K562 (cell line): ENCODE measurements around the gene RHOV. TPM values are rescaled to one million over a fixed set of nuclear protein-coding genes. Genes with fewer than 3 reads are reported as not detected.

Experiments used
- ATAC-seq: fragments of 200-7000 bp; cut with Tn5 transposase; 3 replicates; pipeline ENCODE4 v1.9.1; 2020; ENCODE audit warnings: moderate library complexity
- BruUV-seq: library from RNA; stranded (reverse); fragments of 400-500 nt; replicated peaks from 2 replicates; lab custom pipeline; 2021; lab: Mats Ljungman, UMichigan
- CTCF ChIA-PET: fragments of 300-600 bp; formaldehyde crosslinking; extraction: SDS; loops from one replicate; lab custom pipeline; 2021; ENCODE audit warnings: low intra/inter-chr PET ratio; lab: Yijun Ruan, JAX
- POLR2A ChIA-PET: fragments of 300-600, 350-650 bp; sonication (Branson Sonifier 250); formaldehyde crosslinking; extraction: SDS; loops from one replicate; lab custom pipeline; 2021; ENCODE audit warnings: antibody characterized with exemption, inconsistent platforms; lab: Yijun Ruan, JAX
- DNase-seq, 4 experiments: peaks; one replicate each; pipeline versions ENCODE4 v3.0.0 to v3.0.0-alpha.2; 2011 to 2018; ENCODE audit warnings: low spot score in 3 of 4, mixed read lengths in 3 of 4; ENCODE audit errors: extremely low read depth in 1 of 4
- FAIRE-seq: peaks from 2 replicates; lab custom pipeline; 2011; peaks lifted over from hg19 to GRCh38; lab: Jason Lieb, UNC
- H2AFZ ChIP-seq: 2 replicates; pipeline ENCODE4 v1.6.0; 2011; ENCODE audit warnings: low read depth, low read length, control low read depth, inconsistent platforms
- H3K27ac ChIP-seq: fragments of 200-600 bp; 3 replicates; pipeline ENCODE4 v1.8.0; 2011; ENCODE audit warnings: low read depth, mild to moderate bottlenecking, control low read depth, inconsistent platforms, low read length, moderate library complexity, mixed read lengths; ENCODE audit errors: extremely low read depth
- H3K27me3 ChIP-seq, 2 experiments: fragments of 300-600 bp in 1 of 2; 2 replicates in 1 of 2; 3 replicates in 1 of 2; pipeline versions ENCODE4 v1.6.0 to v1.8.0; 2011; ENCODE audit warnings: inconsistent platforms in 2 of 2, low read length in 2 of 2, mild to moderate bottlenecking in 1 of 2, mixed read lengths in 1 of 2, moderate library complexity in 1 of 2; ENCODE audit not compliant: control insufficient read depth in 2 of 2, insufficient read depth in 2 of 2
- H3K36me3 ChIP-seq: fragments of 300-600 bp; 3 replicates; pipeline ENCODE4 v1.8.0; 2011; ENCODE audit warnings: mild to moderate bottlenecking, low read length, inconsistent platforms; ENCODE audit not compliant: control insufficient read depth, insufficient read depth
- H3K4me1 ChIP-seq, 2 experiments: fragments of 200-600 bp in 1 of 2; replicated peaks in 1 of 2; 2 replicates in 1 of 2; 3 replicates in 1 of 2; pipeline versions ENCODE4 v1.5.1 to v1.8.0; 2011; ENCODE audit warnings: inconsistent platforms in 2 of 2, low read length in 2 of 2, mild to moderate bottlenecking in 1 of 2, mixed read lengths in 1 of 2, moderate library complexity in 1 of 2; ENCODE audit not compliant: control insufficient read depth in 2 of 2, insufficient read depth in 2 of 2
- H3K4me2 ChIP-seq: 2 replicates; pipeline ENCODE4 v1.6.1; 2011; ENCODE audit warnings: low read length, control low read depth, inconsistent platforms, mixed read lengths; ENCODE audit not compliant: insufficient read depth
- H3K4me3 ChIP-seq: fragments of 200-600 bp; sonication (generic), shearing (Covaris generic); 2 replicates; pipeline ENCODE4 v1.5.1; 2016; ENCODE audit warnings: control low read depth, inconsistent platforms
- H3K79me2 ChIP-seq: fragments of 200-600 bp; 3 replicates; pipeline ENCODE4 v1.8.0; 2011; ENCODE audit warnings: low read length, inconsistent platforms; ENCODE audit not compliant: control insufficient read depth, insufficient read depth
- H3K9ac ChIP-seq, 2 experiments: 2 replicates each; pipeline versions ENCODE4 v1.6.0 to v1.6.1; 2011; ENCODE audit warnings: low read depth in 2 of 2, low read length in 2 of 2, control low read depth in 1 of 2, inconsistent platforms in 1 of 2, mild to moderate bottlenecking in 1 of 2, mixed read lengths in 1 of 2; ENCODE audit not compliant: insufficient read depth in 1 of 2
- H3K9me1 ChIP-seq: one replicate; pipeline ENCODE4 v1.6.0; 2011; ENCODE audit warnings: inconsistent platforms, mild to moderate bottlenecking, low read length, moderate library complexity; ENCODE audit not compliant: control insufficient read depth, insufficient read depth
- H3K9me3 ChIP-seq: replicated peaks from 2 replicates; pipeline ENCODE4 v1.5.1; 2011; ENCODE audit warnings: low read depth, low read length, inconsistent platforms; ENCODE audit not compliant: control insufficient read depth, insufficient read depth
- H4K20me1 ChIP-seq: replicated peaks from 2 replicates; pipeline ENCODE4 v1.6.1; 2011; ENCODE audit warnings: low read length, inconsistent platforms, mixed read lengths; ENCODE audit not compliant: control insufficient read depth, insufficient read depth
- ATF7 ChIP-seq: fragments of 450-650 bp; IDR thresholded peaks from 2 replicates; pipeline ENCODE4 v1.7.1; 2014; ENCODE audit warnings: mild to moderate bottlenecking, moderate library complexity
- BCOR ChIP-seq: fragments of 450-650 bp; IDR thresholded peaks from 2 replicates; pipeline ENCODE4 v1.6.1; 2016
- CBX1 ChIP-seq: sonication (generic); IDR thresholded peaks from 2 replicates; pipeline ENCODE4 v1.6.1; 2016; ENCODE audit warnings: antibody characterized with exemption, low read depth, mild to moderate bottlenecking
- ELF1 ChIP-seq: fragments of 200-800 bp; sonication (Bioruptor generic); IDR thresholded peaks from 2 replicates; pipeline ENCODE4 v1.6.1; 2016; ENCODE audit warnings: missing genetic modification characterization, missing compliant biosample characterization
- GATAD2B ChIP-seq: fragments of 450-650 bp; IDR thresholded peaks from 2 replicates; pipeline ENCODE4 v1.6.1; 2017; ENCODE audit warnings: mild to moderate bottlenecking, borderline replicate concordance
- HNRNPUL1 ChIP-seq: fragments of 200-400 bp; formaldehyde crosslinking; IDR thresholded peaks from 2 replicates; pipeline ENCODE4 v1.6.1; 2017; ENCODE audit warnings: low read length
- KDM1A ChIP-seq, 2 experiments: fragments of 450-650 bp; IDR thresholded peaks; 2 replicates each; pipeline ENCODE4 v1.6.1; 2016; ENCODE audit warnings: mild to moderate bottlenecking in 2 of 2
- NR0B1 ChIP-seq: fragments of 450-650 bp; IDR thresholded peaks from one replicate; pipeline ENCODE4 v1.6.1; 2018; ENCODE audit warnings: mild to moderate bottlenecking, moderate library complexity; ENCODE audit not compliant: partially characterized antibody
- NR4A1 ChIP-seq, 2 experiments: fragments of 250-450 bp in 1 of 2; fragments of 450-650 bp in 1 of 2; sonication (Bioruptor Pico) in 1 of 2; IDR thresholded peaks; 2 replicates each; pipeline versions ENCODE4 v1.4.0 to v1.6.1; 2016 to 2020; ENCODE audit warnings: mild to moderate bottlenecking in 2 of 2, missing compliant biosample characterization in 1 of 2, missing genetic modification characterization in 1 of 2, moderate library complexity in 1 of 2
- RBM25 ChIP-seq: fragments of 200-400 bp; formaldehyde crosslinking; IDR thresholded peaks from 2 replicates; pipeline ENCODE4 v1.6.1; 2018; ENCODE audit warnings: low read length, low read depth, moderate library complexity; ENCODE audit not compliant: severe bottlenecking
- SAFB2 ChIP-seq: fragments of 200-400 bp; formaldehyde crosslinking; IDR thresholded peaks from 2 replicates; pipeline ENCODE4 v1.6.1; 2018; ENCODE audit warnings: borderline replicate concordance, low read length, low read depth, moderate library complexity; ENCODE audit not compliant: severe bottlenecking
- SMARCC2 ChIP-seq: fragments of 450-650 bp; IDR thresholded peaks from 2 replicates; pipeline ENCODE4 v1.6.1; 2017; ENCODE audit warnings: antibody characterized with exemption, moderate library complexity, mild to moderate bottlenecking, low read depth
- ZBTB17 ChIP-seq: fragments of 450-650 bp; formaldehyde crosslinking; IDR thresholded peaks from 2 replicates; pipeline ENCODE4 v1.4.0; 2020; ENCODE audit warnings: mild to moderate bottlenecking
- ZKSCAN1 ChIP-seq: fragments of 150-350 bp; IDR thresholded peaks from 2 replicates; pipeline ENCODE4 v1.6.1; 2016; ENCODE audit warnings: low read depth, low read length
- ZNF707 ChIP-seq: fragments of 250-450 bp; sonication (Bioruptor Pico); conservative IDR thresholded peaks from 2 replicates; pipeline ENCODE4 v1.8.0; 2022; ENCODE audit warnings: inconsistent platforms, mild to moderate bottlenecking, moderate library complexity
- WGBS: fragments of 100-300 bp; shearing (Covaris generic); methylation state at CpG from one replicate; pipeline ENCODE4 v1.1.6; 2016; ENCODE audit warnings: low coverage, mixed read lengths; ENCODE audit not compliant: insufficient coverage; ENCODE audit errors: missing lambda C conversion rate; 5-methylcytosine and 5-hydroxymethylcytosine counted together
- in situ Hi-C: fragments of 300-500 bp; cut with MboI; formaldehyde crosslinking; loops from 4 replicates; pipeline ENCODE4 v1.15.0; 2018; ENCODE audit warnings: inconsistent platforms, mixed read lengths
- intact Hi-C: fragments of 100-400 bp; cut with micrococcal nuclease; formaldehyde crosslinking; loops from 2 replicates; pipeline ENCODE4 v1.14.2; 2022
- polyA plus RNA-seq, 8 experiments: library from polyadenylated mRNA; depleted of rRNA in 4 of 8; stranded (reverse) in 5 of 8; unstranded in 3 of 8; fragments of >200 nt; fragmentation: Nextera tagmentation in 2 of 8; fragmentation: Illumina TruSeq in 1 of 8; extraction: Ambion mirVana in 2 of 8; extraction: Trizol in 1 of 8; gene quantifications; 2 replicates each; pipeline versions ENCODE4 v1.2.1 to v1.2.3, GENCODE V29; 2011 to 2014; ENCODE audit warnings: inconsistent platforms in 1 of 8, missing spikeins in 1 of 8
- total RNA-seq, 7 experiments: library from RNA; depleted of rRNA in 6 of 7; stranded (reverse); fragments of >200 nt in 6 of 7; fragmentation: Illumina TruSeq in 2 of 7; extraction: Trizol in 2 of 7; gene quantifications; 2 replicates each; pipeline versions ENCODE4 v1.2.1 to v1.2.3, GENCODE V29; 2011 to 2021; ENCODE audit warnings: low replicate concordance in 1 of 7
- TF ChIP-seq, protein P1 (sequence below): sonication (generic); formaldehyde crosslinking; IDR thresholded peaks from 2 replicates; pipeline ENCODE4 v1.8.1; 2022; ENCODE audit warnings: missing genetic modification reagents
- TF ChIP-seq, protein P2 (sequence below): fragments of 200-400 bp; formaldehyde crosslinking; IDR thresholded peaks from 2 replicates; pipeline ENCODE4 v1.6.1; 2017; ENCODE audit warnings: mild to moderate bottlenecking, low read depth, low read length, moderate library complexity
- TF ChIP-seq, protein P3 (sequence below): sonication (generic); formaldehyde crosslinking; IDR thresholded peaks from 2 replicates; pipeline ENCODE4 v1.8.0; 2022; ENCODE audit warnings: mild to moderate bottlenecking, low read depth, missing genetic modification reagents

The RHOV gene
- total and polyA plus RNA-seq, 9 of the 15 experiments (the other 6 are each of a cell fraction or from before 2014, with no cell fraction given) = 0.08 to 2.0 (median 1.1) TPM

DNA sequence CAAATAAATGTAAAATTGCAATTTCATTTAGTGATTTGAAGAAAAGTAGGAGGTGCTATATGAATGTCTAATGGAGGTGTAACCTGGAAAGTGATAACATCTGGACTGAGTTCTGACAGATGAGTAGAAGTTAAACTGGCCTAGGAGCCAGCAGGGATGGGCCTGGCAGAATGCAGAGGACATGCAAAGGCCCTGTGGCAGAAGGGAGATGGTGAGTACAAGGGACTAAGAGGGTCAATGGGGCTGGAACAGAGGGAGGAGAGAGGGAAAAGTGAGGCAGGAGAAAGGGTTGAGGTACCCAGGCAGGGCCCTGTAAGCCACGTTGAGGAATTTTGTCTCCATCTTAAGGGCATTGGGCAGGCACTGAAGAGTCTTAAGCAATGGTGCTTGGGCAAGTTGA is 42.2 kb downstream of the RHOV start:
- peaks cover 0 to 11% of the 10 kb centered on the region in 2 experiments; a peak in 2 of 5 replicates for H3K4me1 ChIP-seq
- 7% methylated on average over 1 of the region's 1 CpG for WGBS
- FAIRE-seq = peak; percentile 6
- H3K79me2 ChIP-seq = no peaks in the 10 kb centered on the region
- H4K20me1 ChIP-seq = no peaks in the 10 kb centered on the region
- BruUV-seq = no TSS peak
- no peak for ATAC-seq
- no peaks in the 10 kb centered on the region for H3K9me1 ChIP-seq
- H3K9ac ChIP-seq = no peak overlapping the region
- H3K27ac ChIP-seq = no peak overlapping the region
- POLR2A ChIA-PET = interaction anchor here (0.6 kb wide), 1 partner anchor 525 kb away, joined by 4 read pairs; no protein-coding TSS in a partner anchor
- no peak overlapping the region for H3K4me3 ChIP-seq
- DNase-seq = no peak
- CTCF ChIA-PET = no interaction called here
- no peak overlapping the region for H2AFZ ChIP-seq
- H3K36me3 ChIP-seq = no peaks in the 10 kb centered on the region
- no peak overlapping the region for H3K4me2 ChIP-seq
- intact Hi-C loops (no loop called here), in situ Hi-C loops (no loop called here)
- no peaks in the 10 kb centered on the region for H3K27me3 ChIP-seq
- H3K9me3 ChIP-seq = no peaks in the 10 kb centered on the region
- TF ChIP-seq ELF1 (no peak), ZNF707 (no peak), NR4A1 (CRISPR knock-in tag; IDR thresholded peaks at IDR 0.05) (no peak), NR4A1 (tag; IDR thresholded peaks at IDR 0.05) (no peak), ZBTB17 (CRISPR knock-in tag) (no peak), RBM25 (peak; percentile 82), ZKSCAN1 (no peak), NR0B1 (no peak), KDM1A (IDR thresholded peaks at IDR 0.05) (peak; percentile 65 to 73), SMARCC2 (no peak), CBX1 (peak; percentile 30; the same call in 1 of the 2 replicates), GATAD2B (no peak), BCOR (peak; percentile 93), HNRNPUL1 (no peak), ATF7 (no peak), SAFB2 (no peak)
- TF ChIP-seq, protein P1, sequence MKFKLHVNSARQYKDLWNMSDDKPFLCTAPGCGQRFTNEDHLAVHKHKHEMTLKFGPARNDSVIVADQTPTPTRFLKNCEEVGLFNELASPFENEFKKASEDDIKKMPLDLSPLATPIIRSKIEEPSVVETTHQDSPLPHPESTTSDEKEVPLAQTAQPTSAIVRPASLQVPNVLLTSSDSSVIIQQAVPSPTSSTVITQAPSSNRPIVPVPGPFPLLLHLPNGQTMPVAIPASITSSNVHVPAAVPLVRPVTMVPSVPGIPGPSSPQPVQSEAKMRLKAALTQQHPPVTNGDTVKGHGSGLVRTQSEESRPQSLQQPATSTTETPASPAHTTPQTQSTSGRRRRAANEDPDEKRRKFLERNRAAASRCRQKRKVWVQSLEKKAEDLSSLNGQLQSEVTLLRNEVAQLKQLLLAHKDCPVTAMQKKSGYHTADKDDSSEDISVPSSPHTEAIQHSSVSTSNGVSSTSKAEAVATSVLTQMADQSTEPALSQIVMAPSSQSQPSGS (CRISPR knock-in tag) = no peak
- TF ChIP-seq, protein P2, sequence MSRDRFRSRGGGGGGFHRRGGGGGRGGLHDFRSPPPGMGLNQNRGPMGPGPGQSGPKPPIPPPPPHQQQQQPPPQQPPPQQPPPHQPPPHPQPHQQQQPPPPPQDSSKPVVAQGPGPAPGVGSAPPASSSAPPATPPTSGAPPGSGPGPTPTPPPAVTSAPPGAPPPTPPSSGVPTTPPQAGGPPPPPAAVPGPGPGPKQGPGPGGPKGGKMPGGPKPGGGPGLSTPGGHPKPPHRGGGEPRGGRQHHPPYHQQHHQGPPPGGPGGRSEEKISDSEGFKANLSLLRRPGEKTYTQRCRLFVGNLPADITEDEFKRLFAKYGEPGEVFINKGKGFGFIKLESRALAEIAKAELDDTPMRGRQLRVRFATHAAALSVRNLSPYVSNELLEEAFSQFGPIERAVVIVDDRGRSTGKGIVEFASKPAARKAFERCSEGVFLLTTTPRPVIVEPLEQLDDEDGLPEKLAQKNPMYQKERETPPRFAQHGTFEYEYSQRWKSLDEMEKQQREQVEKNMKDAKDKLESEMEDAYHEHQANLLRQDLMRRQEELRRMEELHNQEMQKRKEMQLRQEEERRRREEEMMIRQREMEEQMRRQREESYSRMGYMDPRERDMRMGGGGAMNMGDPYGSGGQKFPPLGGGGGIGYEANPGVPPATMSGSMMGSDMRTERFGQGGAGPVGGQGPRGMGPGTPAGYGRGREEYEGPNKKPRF = no peak
- TF ChIP-seq, protein P3, sequence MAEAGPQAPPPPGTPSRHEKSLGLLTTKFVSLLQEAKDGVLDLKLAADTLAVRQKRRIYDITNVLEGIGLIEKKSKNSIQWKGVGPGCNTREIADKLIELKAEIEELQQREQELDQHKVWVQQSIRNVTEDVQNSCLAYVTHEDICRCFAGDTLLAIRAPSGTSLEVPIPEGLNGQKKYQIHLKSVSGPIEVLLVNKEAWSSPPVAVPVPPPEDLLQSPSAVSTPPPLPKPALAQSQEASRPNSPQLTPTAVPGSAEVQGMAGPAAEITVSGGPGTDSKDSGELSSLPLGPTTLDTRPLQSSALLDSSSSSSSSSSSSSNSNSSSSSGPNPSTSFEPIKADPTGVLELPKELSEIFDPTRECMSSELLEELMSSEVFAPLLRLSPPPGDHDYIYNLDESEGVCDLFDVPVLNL (CRISPR knock-in tag) = no peak
